Nephron (organoid): ENCODE measurements around the gene CPT1C.

ENCODE experiments used
- H3K27ac Mint-ChIP-seq, 3 experiments: 2 replicates each; pipeline ENCODE4 v1.8.0; 2020; ENCODE audit warnings: mixed read lengths in 3 of 3, mild to moderate bottlenecking in 2 of 3, moderate library complexity in 1 of 3
- H3K27me3 Mint-ChIP-seq: 2 replicates; pipeline ENCODE4 v1.8.0; 2021; ENCODE audit warnings: low read depth, mild to moderate bottlenecking, moderate library complexity, mixed read lengths
- H3K36me3 Mint-ChIP-seq: 2 replicates; pipeline ENCODE4 v1.8.0; 2020; ENCODE audit warnings: low read depth, mixed read lengths
- H3K4me1 Mint-ChIP-seq: 2 replicates; pipeline ENCODE4 v1.8.0; 2020; ENCODE audit warnings: mixed read lengths
- H3K4me3 Mint-ChIP-seq, 3 experiments: 2 replicates each; pipeline ENCODE4 v1.8.0; 2020; ENCODE audit warnings: mild to moderate bottlenecking in 3 of 3, mixed read lengths in 3 of 3, moderate library complexity in 2 of 3
- H3K9me3 Mint-ChIP-seq: 2 replicates; pipeline ENCODE4 v1.8.0; 2020; ENCODE audit warnings: mixed read lengths
- TF ChIP-seq, protein P1 (sequence below), 3 experiments: fragments of 200-600 bp; sonication (generic); IDR thresholded peaks; one replicate each; pipeline ENCODE4 v1.5.0; 2021; ENCODE audit warnings: antibody characterized with exemption in 3 of 3; ENCODE audit not compliant: unreplicated experiment in 3 of 3

The CPT1C gene

DNA sequence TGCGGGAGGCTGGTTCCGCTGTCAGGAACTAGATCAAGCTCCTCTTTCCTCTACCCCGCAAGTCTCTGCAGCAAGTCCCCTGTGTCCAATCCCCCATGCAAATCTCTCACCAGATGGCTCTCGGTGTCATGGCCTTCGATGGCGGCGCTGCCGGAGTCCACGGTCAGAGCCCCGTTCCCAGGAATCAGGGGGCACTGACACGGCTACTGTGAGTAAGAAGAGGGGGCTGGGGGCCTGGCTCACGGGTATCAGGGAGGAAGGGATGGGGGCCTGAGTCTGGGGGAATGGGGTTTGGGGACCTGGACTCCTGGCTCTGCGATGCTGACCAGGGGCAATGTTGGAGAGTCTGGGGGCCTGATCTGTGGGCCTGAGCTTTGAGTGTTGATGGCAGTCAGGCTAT lies 44.9 kb upstream of the CPT1C start:
- H3K4me1 Mint-ChIP-seq: peaks cover 32% of the 10 kb centered on the region
- TF ChIP-seq, protein P1, sequence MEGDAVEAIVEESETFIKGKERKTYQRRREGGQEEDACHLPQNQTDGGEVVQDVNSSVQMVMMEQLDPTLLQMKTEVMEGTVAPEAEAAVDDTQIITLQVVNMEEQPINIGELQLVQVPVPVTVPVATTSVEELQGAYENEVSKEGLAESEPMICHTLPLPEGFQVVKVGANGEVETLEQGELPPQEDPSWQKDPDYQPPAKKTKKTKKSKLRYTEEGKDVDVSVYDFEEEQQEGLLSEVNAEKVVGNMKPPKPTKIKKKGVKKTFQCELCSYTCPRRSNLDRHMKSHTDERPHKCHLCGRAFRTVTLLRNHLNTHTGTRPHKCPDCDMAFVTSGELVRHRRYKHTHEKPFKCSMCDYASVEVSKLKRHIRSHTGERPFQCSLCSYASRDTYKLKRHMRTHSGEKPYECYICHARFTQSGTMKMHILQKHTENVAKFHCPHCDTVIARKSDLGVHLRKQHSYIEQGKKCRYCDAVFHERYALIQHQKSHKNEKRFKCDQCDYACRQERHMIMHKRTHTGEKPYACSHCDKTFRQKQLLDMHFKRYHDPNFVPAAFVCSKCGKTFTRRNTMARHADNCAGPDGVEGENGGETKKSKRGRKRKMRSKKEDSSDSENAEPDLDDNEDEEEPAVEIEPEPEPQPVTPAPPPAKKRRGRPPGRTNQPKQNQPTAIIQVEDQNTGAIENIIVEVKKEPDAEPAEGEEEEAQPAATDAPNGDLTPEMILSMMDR (IDR thresholded peaks at IDR 0.05; ENCODE audit: unreplicated experiment in 3 of 3): no peak
- no peaks in the 10 kb centered on the region for H3K27me3 Mint-ChIP-seq
- H3K4me3 Mint-ChIP-seq: peak overlapping the region in 1 of 3 experiments; percentile 35
- H3K27ac Mint-ChIP-seq: no peak overlapping the region
- peaks cover 34% of the 10 kb centered on the region for H3K36me3 Mint-ChIP-seq
- H3K9me3 Mint-ChIP-seq: no peaks in the 10 kb centered on the region

DNA sequence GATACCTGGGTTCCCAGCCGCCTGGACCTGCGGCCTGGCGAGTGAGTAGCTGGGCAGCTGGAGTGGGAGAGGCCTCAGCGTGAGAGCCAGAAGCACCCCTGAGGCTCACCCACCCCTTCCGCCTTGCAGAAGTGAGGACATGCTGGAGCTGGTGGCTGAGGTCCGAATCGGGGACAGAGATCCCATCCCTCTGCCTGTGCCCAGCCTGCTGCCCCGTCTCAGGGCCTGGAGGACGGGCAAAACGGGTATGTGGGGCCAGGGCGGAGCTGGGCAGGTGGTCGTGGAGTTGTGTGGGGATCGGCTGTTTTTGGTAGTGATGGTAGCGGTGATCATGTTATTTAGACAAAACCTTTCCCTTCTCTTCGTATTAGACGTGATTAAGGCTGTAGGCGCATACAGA lies 44.3 kb upstream of the CPT1C start:
- H3K4me3 Mint-ChIP-seq: peak overlapping the region in 2 of 3 experiments; percentile 29 to 65
- no peaks in the 10 kb centered on the region for H3K27me3 Mint-ChIP-seq
- peaks cover 30% of the 10 kb centered on the region for H3K4me1 Mint-ChIP-seq
- H3K27ac Mint-ChIP-seq: peak overlapping the region in 2 of 3 experiments; percentile 37 to 56
- H3K9me3 Mint-ChIP-seq: no peaks in the 10 kb centered on the region
- TF ChIP-seq, protein P1 (IDR thresholded peaks at IDR 0.05; ENCODE audit: unreplicated experiment in 3 of 3): no peak
- H3K36me3 Mint-ChIP-seq: peaks cover 35% of the 10 kb centered on the region

DNA sequence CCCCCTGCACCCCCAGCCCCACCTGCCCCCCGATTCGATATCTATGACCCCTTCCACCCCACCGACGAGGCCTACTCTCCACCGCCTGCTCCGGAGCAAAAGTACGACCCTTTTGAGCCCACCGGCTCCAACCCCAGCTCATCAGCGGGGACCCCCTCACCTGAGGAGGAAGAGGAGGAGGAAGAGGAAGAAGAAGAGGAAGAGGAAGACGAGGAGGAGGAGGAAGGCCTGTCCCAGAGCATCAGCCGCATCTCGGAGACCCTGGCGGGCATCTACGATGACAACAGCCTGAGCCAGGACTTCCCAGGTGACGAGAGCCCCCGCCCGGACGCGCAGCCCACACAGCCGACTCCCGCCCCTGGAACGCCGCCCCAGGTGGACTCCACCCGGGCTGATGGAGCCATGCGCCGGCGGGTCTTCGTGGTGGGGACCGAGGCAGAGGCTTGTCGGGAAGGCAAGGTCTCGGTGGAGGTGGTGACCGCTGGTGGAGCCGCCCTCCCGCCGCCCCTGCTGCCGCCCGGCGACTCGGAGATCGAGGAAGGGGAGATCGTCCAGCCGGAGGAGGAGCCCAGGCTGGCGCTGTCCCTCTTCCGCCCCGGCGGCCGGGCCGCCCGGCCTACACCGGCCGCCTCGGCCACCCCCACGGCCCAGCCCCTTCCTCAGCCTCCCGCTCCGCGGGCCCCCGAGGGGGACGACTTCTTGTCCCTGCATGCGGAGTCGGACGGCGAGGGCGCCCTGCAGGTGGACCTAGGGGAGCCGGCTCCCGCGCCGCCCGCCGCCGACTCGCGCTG lies 39.7 kb upstream of the CPT1C start:
- TF ChIP-seq, protein P1 (IDR thresholded peaks at IDR 0.05; ENCODE audit: unreplicated experiment in 3 of 3): no peak
- H3K9me3 Mint-ChIP-seq: no peaks in the 10 kb centered on the region
- H3K4me1 Mint-ChIP-seq: peaks cover 5% of the 10 kb centered on the region
- H3K4me3 Mint-ChIP-seq: no peak overlapping the region
- peaks cover 41% of the 10 kb centered on the region for H3K36me3 Mint-ChIP-seq
- H3K27me3 Mint-ChIP-seq: peaks cover 3% of the 10 kb centered on the region
- H3K27ac Mint-ChIP-seq: no peak overlapping the region

DNA sequence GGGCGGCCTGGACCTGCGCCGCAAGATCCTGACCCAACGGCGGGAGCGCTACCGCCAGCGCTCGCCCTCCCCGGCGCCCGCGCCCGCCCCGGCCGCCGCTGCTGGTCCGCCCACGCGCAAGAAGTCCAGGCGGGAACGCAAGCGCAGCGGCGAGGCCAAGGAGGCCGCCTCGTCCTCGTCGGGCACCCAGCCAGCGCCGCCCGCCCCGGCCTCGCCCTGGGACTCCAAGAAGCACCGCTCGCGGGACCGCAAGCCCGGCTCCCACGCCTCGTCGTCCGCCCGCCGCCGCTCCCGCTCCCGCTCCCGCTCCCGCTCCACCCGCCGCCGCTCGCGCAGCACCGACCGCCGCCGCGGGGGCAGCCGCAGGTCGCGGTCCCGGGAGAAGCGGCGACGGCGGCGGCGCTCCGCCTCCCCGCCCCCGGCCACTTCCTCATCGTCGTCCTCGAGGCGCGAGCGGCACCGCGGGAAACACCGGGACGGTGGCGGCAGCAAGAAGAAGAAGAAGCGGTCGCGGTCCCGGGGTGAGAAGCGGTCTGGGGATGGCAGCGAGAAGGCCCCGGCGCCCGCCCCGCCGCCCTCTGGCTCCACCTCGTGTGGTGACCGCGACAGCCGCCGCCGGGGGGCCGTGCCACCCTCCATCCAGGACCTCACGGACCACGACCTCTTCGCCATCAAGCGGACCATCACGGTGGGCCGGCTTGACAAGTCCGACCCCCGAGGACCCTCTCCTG lies 38.9 kb upstream of the CPT1C start:
- Mint-ChIP-seq H3K4me1 (peaks cover 1% of the 10 kb centered on the region), H3K27me3 (peaks cover 3% of the 10 kb centered on the region), H3K4me3 (no peak overlapping the region), H3K27ac (no peak overlapping the region), H3K9me3 (no peaks in the 10 kb centered on the region), H3K36me3 (peaks cover 41% of the 10 kb centered on the region)
- TF ChIP-seq, protein P1 (IDR thresholded peaks at IDR 0.05; ENCODE audit: unreplicated experiment in 3 of 3): no peak

DNA sequence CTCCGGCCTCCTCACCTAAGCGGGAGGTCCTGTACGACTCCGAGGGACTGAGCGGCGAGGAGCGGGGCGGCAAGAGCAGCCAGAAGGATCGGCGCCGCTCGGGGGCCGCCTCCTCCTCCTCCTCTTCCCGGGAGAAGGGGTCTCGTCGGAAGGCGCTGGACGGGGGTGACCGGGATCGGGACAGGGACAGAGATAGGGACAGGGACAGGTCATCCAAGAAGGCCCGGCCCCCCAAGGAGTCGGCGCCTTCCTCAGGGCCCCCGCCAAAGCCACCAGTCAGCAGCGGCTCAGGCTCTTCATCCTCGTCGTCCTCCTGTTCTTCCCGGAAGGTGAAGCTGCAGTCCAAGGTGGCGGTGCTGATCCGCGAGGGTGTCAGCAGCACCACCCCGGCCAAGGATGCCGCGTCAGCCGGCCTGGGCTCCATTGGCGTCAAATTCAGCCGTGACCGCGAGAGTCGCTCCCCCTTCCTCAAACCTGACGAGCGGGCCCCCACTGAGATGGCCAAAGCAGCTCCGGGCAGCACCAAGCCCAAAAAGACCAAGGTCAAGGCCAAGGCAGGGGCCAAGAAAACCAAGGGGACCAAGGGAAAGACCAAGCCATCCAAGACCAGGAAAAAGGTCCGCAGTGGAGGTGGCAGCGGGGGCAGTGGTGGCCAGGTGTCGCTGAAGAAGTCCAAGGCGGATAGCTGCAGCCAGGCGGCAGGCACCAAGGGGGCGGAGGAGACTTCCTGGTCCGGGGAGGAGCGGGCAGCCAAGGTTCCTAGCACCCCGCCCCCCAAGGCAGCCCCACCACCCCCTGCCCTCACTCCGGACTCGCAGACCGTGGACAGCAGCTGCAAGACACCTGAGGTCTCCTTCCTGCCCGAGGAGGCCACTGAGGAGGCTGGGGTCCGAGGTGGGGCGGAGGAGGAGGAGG lies 38.1 kb upstream of the CPT1C start:
- TF ChIP-seq, protein P1 (IDR thresholded peaks at IDR 0.05; ENCODE audit: unreplicated experiment in 3 of 3): no peak
- no peaks in the 10 kb centered on the region for H3K4me1 Mint-ChIP-seq
- no peaks in the 10 kb centered on the region for H3K9me3 Mint-ChIP-seq
- H3K4me3 Mint-ChIP-seq: no peak overlapping the region
- H3K27ac Mint-ChIP-seq: no peak overlapping the region
- peaks cover 45% of the 10 kb centered on the region for H3K36me3 Mint-ChIP-seq
- peaks cover 3% of the 10 kb centered on the region for H3K27me3 Mint-ChIP-seq
